ENCODE data around the gene B3GALT6.

DNA sequence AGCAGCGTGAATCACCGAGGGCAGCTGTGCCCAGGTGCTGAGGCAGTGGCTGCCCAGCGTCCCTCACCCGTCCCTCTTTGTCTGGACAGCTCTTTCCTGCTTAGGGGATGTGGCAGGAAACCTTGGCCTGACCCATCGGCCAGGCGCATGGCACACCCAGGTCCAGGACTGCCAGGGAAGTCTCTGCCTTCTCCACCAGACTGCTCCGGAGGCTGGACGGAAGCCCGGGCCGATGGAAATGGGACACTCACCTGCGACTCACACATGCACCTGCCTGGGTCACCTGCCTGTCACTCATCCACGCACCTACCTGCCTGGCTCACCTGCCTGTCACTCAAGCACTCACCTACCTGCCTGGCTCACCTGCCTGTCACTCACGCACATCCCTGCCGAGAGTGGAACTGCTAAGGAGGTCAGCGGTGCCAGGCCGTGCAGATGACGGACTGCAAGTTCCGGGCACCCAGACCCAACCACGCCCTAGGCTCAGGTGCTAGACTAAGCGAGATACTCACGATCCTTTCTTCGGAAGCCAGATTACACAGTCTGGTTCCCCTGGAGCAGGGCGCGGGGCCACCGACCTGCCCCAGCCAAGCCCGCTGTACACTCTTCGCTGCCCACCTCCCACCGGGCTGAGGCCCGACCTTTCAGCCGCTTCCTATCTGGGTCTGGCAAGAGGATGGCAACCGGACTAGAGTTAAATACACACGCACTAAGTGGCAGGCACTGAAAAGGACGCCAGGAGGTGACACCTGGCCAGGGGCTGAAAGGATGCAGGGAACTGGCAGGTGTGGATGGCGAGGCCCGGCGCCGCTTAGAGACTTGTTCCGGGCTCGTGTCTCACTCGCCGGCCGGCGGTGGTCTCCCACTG is 40.5 kb downstream of the B3GALT6 start:
- TF ChIP-seq, protein P1, sequence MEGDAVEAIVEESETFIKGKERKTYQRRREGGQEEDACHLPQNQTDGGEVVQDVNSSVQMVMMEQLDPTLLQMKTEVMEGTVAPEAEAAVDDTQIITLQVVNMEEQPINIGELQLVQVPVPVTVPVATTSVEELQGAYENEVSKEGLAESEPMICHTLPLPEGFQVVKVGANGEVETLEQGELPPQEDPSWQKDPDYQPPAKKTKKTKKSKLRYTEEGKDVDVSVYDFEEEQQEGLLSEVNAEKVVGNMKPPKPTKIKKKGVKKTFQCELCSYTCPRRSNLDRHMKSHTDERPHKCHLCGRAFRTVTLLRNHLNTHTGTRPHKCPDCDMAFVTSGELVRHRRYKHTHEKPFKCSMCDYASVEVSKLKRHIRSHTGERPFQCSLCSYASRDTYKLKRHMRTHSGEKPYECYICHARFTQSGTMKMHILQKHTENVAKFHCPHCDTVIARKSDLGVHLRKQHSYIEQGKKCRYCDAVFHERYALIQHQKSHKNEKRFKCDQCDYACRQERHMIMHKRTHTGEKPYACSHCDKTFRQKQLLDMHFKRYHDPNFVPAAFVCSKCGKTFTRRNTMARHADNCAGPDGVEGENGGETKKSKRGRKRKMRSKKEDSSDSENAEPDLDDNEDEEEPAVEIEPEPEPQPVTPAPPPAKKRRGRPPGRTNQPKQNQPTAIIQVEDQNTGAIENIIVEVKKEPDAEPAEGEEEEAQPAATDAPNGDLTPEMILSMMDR (IDR thresholded peaks at IDR 0.05): no peak
- TF ChIP-seq POLR2A (IDR thresholded peaks at IDR 0.05) (no peak), POLR2AphosphoS5 (IDR thresholded peaks at IDR 0.05) (no peak)

Measured in gastroesophageal sphincter (tissue), 3 donors.